Uterus (tissue), 2 donors: Measurements from ENCODE around the gene SRCIN1.

ENCODE experiments used
- POLR2A ChIP-seq, 2 donors: fragments of 450-650 bp; IDR thresholded peaks; one replicate each; pipeline ENCODE4 v1.6.1; 2016; ENCODE audit warnings: antibody characterized with exemption in 2 of 2, mild to moderate bottlenecking in 1 of 2, moderate library complexity in 1 of 2
- TF ChIP-seq, protein P1 (sequence below), 4 experiments: fragments of 200-600 bp in 2 of 4; fragments of 450-650 bp in 2 of 4; sonication (generic) in 2 of 4; IDR thresholded peaks; one replicate each; pipeline ENCODE4 v1.5.1; 2016 to 2019; ENCODE audit warnings: antibody characterized with exemption in 4 of 4, mild to moderate bottlenecking in 2 of 4, moderate library complexity in 1 of 4

DNA sequence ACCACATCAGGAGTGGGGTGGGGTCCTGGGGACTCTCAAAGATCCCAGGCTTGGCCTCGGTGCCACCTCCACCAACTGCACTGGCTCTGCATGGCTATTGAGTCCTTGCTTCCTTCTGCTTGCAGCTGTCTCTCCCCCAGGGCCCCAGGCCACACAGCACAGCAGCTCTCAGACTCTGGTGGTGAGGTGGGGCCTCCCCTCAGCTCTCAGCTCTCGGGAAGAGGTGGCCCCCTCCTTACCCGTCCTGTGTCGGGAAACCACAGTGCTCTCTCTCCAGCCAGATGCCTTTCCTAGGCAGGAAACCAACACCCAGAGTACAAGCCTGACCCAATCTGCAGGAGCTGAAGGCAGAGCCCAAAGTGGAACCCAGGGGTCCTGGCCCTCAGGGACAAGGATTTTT, 18.5 kb downstream of the SRCIN1 start:
- TF ChIP-seq POLR2A (IDR thresholded peaks at IDR 0.05) = no peak
- TF ChIP-seq, protein P1, sequence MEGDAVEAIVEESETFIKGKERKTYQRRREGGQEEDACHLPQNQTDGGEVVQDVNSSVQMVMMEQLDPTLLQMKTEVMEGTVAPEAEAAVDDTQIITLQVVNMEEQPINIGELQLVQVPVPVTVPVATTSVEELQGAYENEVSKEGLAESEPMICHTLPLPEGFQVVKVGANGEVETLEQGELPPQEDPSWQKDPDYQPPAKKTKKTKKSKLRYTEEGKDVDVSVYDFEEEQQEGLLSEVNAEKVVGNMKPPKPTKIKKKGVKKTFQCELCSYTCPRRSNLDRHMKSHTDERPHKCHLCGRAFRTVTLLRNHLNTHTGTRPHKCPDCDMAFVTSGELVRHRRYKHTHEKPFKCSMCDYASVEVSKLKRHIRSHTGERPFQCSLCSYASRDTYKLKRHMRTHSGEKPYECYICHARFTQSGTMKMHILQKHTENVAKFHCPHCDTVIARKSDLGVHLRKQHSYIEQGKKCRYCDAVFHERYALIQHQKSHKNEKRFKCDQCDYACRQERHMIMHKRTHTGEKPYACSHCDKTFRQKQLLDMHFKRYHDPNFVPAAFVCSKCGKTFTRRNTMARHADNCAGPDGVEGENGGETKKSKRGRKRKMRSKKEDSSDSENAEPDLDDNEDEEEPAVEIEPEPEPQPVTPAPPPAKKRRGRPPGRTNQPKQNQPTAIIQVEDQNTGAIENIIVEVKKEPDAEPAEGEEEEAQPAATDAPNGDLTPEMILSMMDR (IDR thresholded peaks at IDR 0.05) = no peak
